ENCODE data around the gene MYOCOS.
"Not testable (repeated sequence)": the region's sequence is repeated elsewhere in the genome, so short reads cannot be mapped to it uniquely, and the experiment has no call there.

MYOCOS gene

GRCh38 chr1:171610385-171610784 is 11.7 kb upstream of the MYOCOS start:
- no peaks in the 10 kb centered on the region for H3K27me3 ChIP-seq (ENCODE audit: insufficient read depth, low read depth)
- H3K27ac ChIP-seq = no peak overlapping the region
- no peak overlapping the region for H3K9ac ChIP-seq
- no peaks in the 10 kb centered on the region for H3K79me2 ChIP-seq (ENCODE audit: insufficient read depth, low read depth)
- H3K4me3 ChIP-seq (IDR thresholded peaks at IDR 0.05; ENCODE audit: insufficient read depth, low read depth, low read length) = no peak overlapping the region
- H2AFZ ChIP-seq (ENCODE audit: low read depth) = no peak overlapping the region
- H3K4me1 ChIP-seq (ENCODE audit: low read depth, poor library complexity, severe bottlenecking) = no peaks in the 10 kb centered on the region
- H3K4me2 ChIP-seq = no peak overlapping the region
- no peaks in the 10 kb centered on the region for H4K20me1 ChIP-seq (ENCODE audit: insufficient read depth)
- H3K36me3 ChIP-seq (ENCODE audit: insufficient read depth) = no peaks in the 10 kb centered on the region
- no peak for TF ChIP-seq CTCF (conservative IDR thresholded peaks at IDR 0.05; ENCODE audit: low read depth, low read length)

GRCh38 chr1:171611306-171611705 is 10.7 kb upstream of the MYOCOS start:
- Histone ChIP-seq H3K79me2 (ENCODE audit: insufficient read depth, low read depth) (no peaks in the 10 kb centered on the region), H3K27ac (no peak overlapping the region), H3K4me3 (IDR thresholded peaks at IDR 0.05; ENCODE audit: insufficient read depth, low read depth, low read length) (no peak overlapping the region), H2AFZ (ENCODE audit: low read depth) (no peak overlapping the region), H3K9ac (no peak overlapping the region), H3K36me3 (ENCODE audit: insufficient read depth) (no peaks in the 10 kb centered on the region), H3K4me2 (no peak overlapping the region), H4K20me1 (ENCODE audit: insufficient read depth) (no peaks in the 10 kb centered on the region), H3K4me1 (ENCODE audit: low read depth, poor library complexity, severe bottlenecking) (no peaks in the 10 kb centered on the region), H3K27me3 (ENCODE audit: insufficient read depth, low read depth) (no peaks in the 10 kb centered on the region)
- no peak for TF ChIP-seq CTCF (conservative IDR thresholded peaks at IDR 0.05; ENCODE audit: low read depth, low read length)

GRCh38 chr1:171613282-171613681 is 8.8 kb upstream of the MYOCOS start:
- Histone ChIP-seq H4K20me1 (ENCODE audit: insufficient read depth) (no peaks in the 10 kb centered on the region), H3K36me3 (ENCODE audit: insufficient read depth) (no peaks in the 10 kb centered on the region), H3K9ac (no peak overlapping the region), H2AFZ (ENCODE audit: low read depth) (no peak overlapping the region), H3K4me1 (ENCODE audit: low read depth, poor library complexity, severe bottlenecking) (no peaks in the 10 kb centered on the region), H3K4me3 (IDR thresholded peaks at IDR 0.05; ENCODE audit: insufficient read depth, low read depth, low read length) (no peak overlapping the region), H3K27ac (no peak overlapping the region), H3K4me2 (no peak overlapping the region), H3K79me2 (ENCODE audit: insufficient read depth, low read depth) (no peaks in the 10 kb centered on the region), H3K27me3 (ENCODE audit: insufficient read depth, low read depth) (no peaks in the 10 kb centered on the region)
- TF ChIP-seq CTCF (conservative IDR thresholded peaks at IDR 0.05; ENCODE audit: low read depth, low read length) = no peak

GRCh38 chr1:171615122-171615906 is 6.7 kb upstream of the MYOCOS start:
- H4K20me1 ChIP-seq (ENCODE audit: insufficient read depth); H3K36me3 ChIP-seq (ENCODE audit: insufficient read depth); H3K4me2 ChIP-seq; H3K27ac ChIP-seq; H2AFZ ChIP-seq (ENCODE audit: low read depth); H3K27me3 ChIP-seq (ENCODE audit: insufficient read depth, low read depth); H3K4me3 ChIP-seq (IDR thresholded peaks at IDR 0.05; ENCODE audit: insufficient read depth, low read depth, low read length); H3K9ac ChIP-seq; H3K79me2 ChIP-seq (ENCODE audit: insufficient read depth, low read depth); H3K4me1 ChIP-seq (ENCODE audit: low read depth, poor library complexity, severe bottlenecking): not testable (repeated sequence)

- no peaks in the 10 kb centered on the region for H3K4me1 ChIP-seq (ENCODE audit: low read depth, poor library complexity, severe bottlenecking)
- H4K20me1 ChIP-seq (ENCODE audit: insufficient read depth) = no peaks in the 10 kb centered on the region
- no peaks in the 10 kb centered on the region for H3K36me3 ChIP-seq (ENCODE audit: insufficient read depth)
- H2AFZ ChIP-seq (ENCODE audit: low read depth) = no peak overlapping the region
- H3K27me3 ChIP-seq (ENCODE audit: insufficient read depth, low read depth) = no peaks in the 10 kb centered on the region
- H3K4me3 ChIP-seq (IDR thresholded peaks at IDR 0.05; ENCODE audit: insufficient read depth, low read depth, low read length) = no peak overlapping the region
- H3K27ac ChIP-seq = no peak overlapping the region
- no peak overlapping the region for H3K4me2 ChIP-seq
- H3K9ac ChIP-seq = no peak overlapping the region
- TF ChIP-seq CTCF (conservative IDR thresholded peaks at IDR 0.05; ENCODE audit: low read depth, low read length) = no peak
- no peaks in the 10 kb centered on the region for H3K79me2 ChIP-seq (ENCODE audit: insufficient read depth, low read depth)
Measured at GRCh38 chr1:171616586-171616985, 5.5 kb upstream of the MYOCOS start.

Data from KMS-11 (cell line).